Kidney (tissue), 14 donors: Measurements from ENCODE around the gene IREB2. TPM values are rescaled to one million over a fixed set of nuclear protein-coding genes. Genes with fewer than 3 reads are reported as not detected.

ENCODE experiments used
- DNase-seq, 5 donors: peaks; one replicate each; pipeline ENCODE4 v3.0.0-alpha.2; 2013 to 2020
- FAIRE-seq: peaks from 2 replicates; lab custom pipeline; 2012; peaks lifted over from hg19 to GRCh38; lab: Jason Lieb, UNC
- H3K27ac ChIP-seq, 2 donors: one replicate each; pipeline ENCODE4 v1.7.0; 2013; ENCODE audit warnings: low read depth in 2 of 2, low read length in 2 of 2, inconsistent platforms in 1 of 2
- H3K27me3 ChIP-seq: one replicate; pipeline ENCODE4 v1.7.1; 2013; ENCODE audit warnings: low read length, inconsistent platforms; ENCODE audit not compliant: control insufficient read depth, insufficient read depth
- H3K36me3 ChIP-seq, 3 donors: one replicate each; pipeline versions ENCODE4 v1.7.0 to v1.7.1; 2013; ENCODE audit warnings: low read length in 3 of 3, control low read depth in 1 of 3, inconsistent platforms in 1 of 3; ENCODE audit not compliant: insufficient read depth in 3 of 3, control insufficient read depth in 2 of 3
- H3K4me1 ChIP-seq, 3 donors: one replicate each; pipeline versions ENCODE4 v1.7.0 to v1.7.1; 2013; ENCODE audit warnings: low read length in 3 of 3, inconsistent platforms in 1 of 3, low read depth in 1 of 3; ENCODE audit not compliant: control insufficient read depth in 2 of 3, insufficient read depth in 2 of 3
- H3K4me3 ChIP-seq, 3 donors: one replicate each; pipeline versions ENCODE4 v1.7.0 to v1.8.1; 2013; ENCODE audit warnings: low read length in 3 of 3, control low read depth in 1 of 3, inconsistent platforms in 1 of 3
- H3K9ac ChIP-seq, 3 donors: one replicate each; pipeline versions ENCODE4 v1.7.0 to v1.7.1; 2013; ENCODE audit warnings: low read length in 3 of 3, control low read depth in 1 of 3, inconsistent platforms in 1 of 3
- H3K9me3 ChIP-seq, 3 donors: one replicate each; pipeline versions ENCODE4 v1.7.0 to v1.7.1; 2013; ENCODE audit warnings: low read length in 3 of 3, control low read depth in 1 of 3, inconsistent platforms in 1 of 3; ENCODE audit not compliant: control insufficient read depth in 2 of 3, insufficient read depth in 1 of 3
- intact Hi-C: fragments of 100-400 bp; cut with DNase I; formaldehyde crosslinking; loops from one replicate; pipeline ENCODE4 v1.11.1; 2022
- polyA plus RNA-seq: library from polyadenylated mRNA; stranded (reverse); fragments of 350-450 nt; fragmentation: Illumina TruSeq; extraction: RNeasy Lipid Tissue Mini Kit (QIAGEN cat#74804); gene quantifications from one replicate; pipeline ENCODE4 v1.2.3, GENCODE V29; 2014; ENCODE audit warnings: low read depth, low replicate concordance; ENCODE audit not compliant: insufficient read depth
- total RNA-seq: library from RNA; stranded (reverse); fragmentation: NEBNext Ultra II Directional; extraction: Animal tissue kit (Norgen Biotek cat#: 25700); gene quantifications from one replicate; pipeline ENCODE4 v1.2.1, GENCODE V29; 2021
- TF ChIP-seq, protein P1 (sequence below): IDR thresholded peaks from 3 replicates; pipeline ENCODE4 v1.5.1; 2012; ENCODE audit warnings: mild to moderate bottlenecking, moderate library complexity, borderline replicate concordance; ENCODE audit not compliant: insufficient read depth; ENCODE audit errors: extremely low read depth
- donor health status: control.
- donor health status: control.
- donor health status: control.
- donor health status: control.
- donor health status: control.
- donor health status: DM: yes; HTN: yes; CAD: no.
- donor health status: Normal renal cell carcinoma (clear cell type).

The IREB2 gene
- total and polyA plus RNA-seq, 2 donors from 2014 or later, result 8.3 to 48.7 TPM

DNA sequence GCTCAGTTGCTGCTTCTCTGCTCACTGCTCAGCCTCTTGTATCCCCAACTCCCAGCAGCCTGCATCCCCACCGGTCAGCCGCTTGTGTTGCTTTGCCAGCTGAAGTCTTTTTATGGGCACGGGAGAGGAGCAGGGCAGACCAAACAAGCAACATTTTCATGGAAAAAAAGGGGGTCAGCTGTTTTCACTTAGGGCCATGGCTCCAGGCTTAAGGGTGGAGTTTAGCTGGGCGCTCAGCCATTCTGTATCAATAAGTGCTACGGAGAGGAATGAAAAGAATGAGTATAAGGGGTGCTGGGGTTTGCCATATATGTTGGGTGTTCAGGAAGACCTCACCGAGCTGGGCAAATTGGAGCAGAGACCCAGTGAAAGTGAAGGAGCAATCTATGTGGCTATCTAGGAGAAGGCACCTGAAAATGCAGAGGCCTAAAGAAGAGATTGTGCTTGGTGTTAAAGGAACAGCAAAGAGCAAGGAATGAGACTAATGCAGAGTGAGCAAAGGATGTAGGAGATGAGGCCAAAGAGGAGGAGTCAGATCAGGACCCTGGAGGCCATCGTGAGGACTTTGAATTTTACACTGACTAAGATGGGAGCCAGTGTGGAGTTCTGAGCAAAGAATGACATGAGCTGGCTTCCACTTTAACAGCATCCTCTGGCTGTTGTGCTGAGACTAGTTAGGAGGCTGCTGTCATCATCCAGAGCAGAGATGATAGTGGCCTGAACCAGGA, 16.6 kb upstream of the IREB2 start:
- Histone ChIP-seq H3K9ac (no peak overlapping the region), H3K9me3 (no peaks in the 10 kb centered on the region), H3K27ac (no peak overlapping the region), H3K4me3 (no peak overlapping the region), H3K4me1 (no peaks in the 10 kb centered on the region), H3K27me3 (no peaks in the 10 kb centered on the region), H3K36me3 (no peaks in the 10 kb centered on the region)
- intact Hi-C loops, result no loop called here
- DNase-seq, result no peak
- FAIRE-seq, result no peak
- TF ChIP-seq, protein P1, sequence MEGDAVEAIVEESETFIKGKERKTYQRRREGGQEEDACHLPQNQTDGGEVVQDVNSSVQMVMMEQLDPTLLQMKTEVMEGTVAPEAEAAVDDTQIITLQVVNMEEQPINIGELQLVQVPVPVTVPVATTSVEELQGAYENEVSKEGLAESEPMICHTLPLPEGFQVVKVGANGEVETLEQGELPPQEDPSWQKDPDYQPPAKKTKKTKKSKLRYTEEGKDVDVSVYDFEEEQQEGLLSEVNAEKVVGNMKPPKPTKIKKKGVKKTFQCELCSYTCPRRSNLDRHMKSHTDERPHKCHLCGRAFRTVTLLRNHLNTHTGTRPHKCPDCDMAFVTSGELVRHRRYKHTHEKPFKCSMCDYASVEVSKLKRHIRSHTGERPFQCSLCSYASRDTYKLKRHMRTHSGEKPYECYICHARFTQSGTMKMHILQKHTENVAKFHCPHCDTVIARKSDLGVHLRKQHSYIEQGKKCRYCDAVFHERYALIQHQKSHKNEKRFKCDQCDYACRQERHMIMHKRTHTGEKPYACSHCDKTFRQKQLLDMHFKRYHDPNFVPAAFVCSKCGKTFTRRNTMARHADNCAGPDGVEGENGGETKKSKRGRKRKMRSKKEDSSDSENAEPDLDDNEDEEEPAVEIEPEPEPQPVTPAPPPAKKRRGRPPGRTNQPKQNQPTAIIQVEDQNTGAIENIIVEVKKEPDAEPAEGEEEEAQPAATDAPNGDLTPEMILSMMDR, result no peak

DNA sequence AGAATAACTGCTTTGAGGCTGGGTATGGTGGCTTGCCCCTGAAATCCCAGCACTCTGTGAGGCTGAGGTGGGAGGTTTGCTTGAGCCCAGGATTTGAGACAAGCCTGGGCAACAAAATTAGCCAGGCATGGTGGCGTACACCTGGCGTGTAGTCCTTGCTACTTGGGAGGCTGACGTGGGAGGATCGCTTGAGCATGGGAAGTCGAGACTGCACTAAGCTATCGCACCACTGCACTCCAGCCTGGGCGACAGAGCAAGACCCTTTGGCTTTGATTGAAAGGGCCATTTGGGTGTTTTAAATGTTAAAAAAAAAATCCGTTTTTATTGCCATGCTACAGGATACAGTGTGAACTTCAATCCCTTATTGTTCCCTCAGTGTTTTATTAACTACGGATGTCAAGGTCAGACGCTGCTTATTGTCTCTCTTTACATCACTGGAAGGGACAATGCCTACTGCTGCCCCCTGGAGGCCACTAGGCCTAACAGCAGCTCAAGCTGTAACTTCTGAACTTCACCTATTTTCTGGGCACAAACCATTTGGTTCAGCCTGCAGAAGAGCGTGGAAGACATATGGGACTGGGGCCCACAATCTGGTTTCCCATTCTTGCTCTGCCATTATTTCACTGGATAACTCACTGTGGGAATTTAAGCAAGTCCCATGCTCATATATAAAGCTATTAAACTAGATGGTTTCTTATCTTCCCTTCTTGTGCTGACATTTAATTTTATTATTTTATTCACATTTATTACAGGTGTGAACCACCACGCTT, 15.3 kb upstream of the IREB2 start:
- H3K4me1 ChIP-seq, result no peaks in the 10 kb centered on the region
- TF ChIP-seq, protein P1, result peak; percentile 90
- no peaks in the 10 kb centered on the region for H3K36me3 ChIP-seq
- no peaks in the 10 kb centered on the region for H3K9me3 ChIP-seq
- H3K27me3 ChIP-seq, result no peaks in the 10 kb centered on the region
- intact Hi-C loops, result no loop called here
- H3K4me3 ChIP-seq, result no peak overlapping the region
- FAIRE-seq (peak; percentile 89), DNase-seq (peak; percentile 64 to 85 (median 74))
- H3K27ac ChIP-seq, result no peak overlapping the region
- no peak overlapping the region for H3K9ac ChIP-seq

DNA sequence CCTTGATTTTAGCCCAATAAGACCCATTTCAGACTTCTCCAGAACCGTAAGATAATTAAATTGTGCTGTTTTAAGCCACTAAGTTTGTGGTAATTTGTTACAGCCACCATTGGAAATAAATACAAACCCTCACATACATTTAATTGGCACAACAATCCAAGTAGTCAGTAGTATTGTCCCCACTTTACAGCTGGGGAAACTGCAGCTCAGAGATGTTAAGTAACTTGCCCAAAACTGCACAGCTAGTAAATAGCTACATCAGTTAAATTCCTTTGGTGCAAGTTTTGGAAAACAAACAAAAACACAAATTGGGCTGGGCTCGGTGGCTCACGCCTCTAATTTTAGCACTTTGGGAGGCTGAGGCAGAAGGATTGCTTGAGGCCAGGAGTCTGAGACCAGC, 13.3 kb upstream of the IREB2 start:
- Histone ChIP-seq H3K27me3 (no peaks in the 10 kb centered on the region), H3K9me3 (no peaks in the 10 kb centered on the region), H3K36me3 (no peaks in the 10 kb centered on the region), H3K9ac (no peak overlapping the region), H3K4me3 (no peak overlapping the region), H3K4me1 (no peaks in the 10 kb centered on the region), H3K27ac (no peak overlapping the region)
- DNase-seq (no peak), FAIRE-seq (no peak)
- TF ChIP-seq, protein P1, result no peak
- intact Hi-C loops, result no loop called here
